Right lobe of liver (tissue), 6 donors: ENCODE measurements around the gene SLC10A1. TPM values are rescaled to one million over a fixed set of nuclear protein-coding genes. Genes with fewer than 3 reads are reported as not detected.
A peak's percentile ranks its signal among the peaks of the same experiment; 100 is the strongest.
"Not testable (repeated sequence)": the region's sequence is repeated elsewhere in the genome, so short reads cannot be mapped to it uniquely, and the experiment has no call there.

Source experiments
- ATAC-seq, 4 donors: fragments of 200-7000 bp; cut with Tn5 transposase; one replicate each; pipeline ENCODE4 v1.9.1; 2020; ENCODE audit warnings: mild to moderate bottlenecking in 4 of 4, moderate library complexity in 4 of 4
- DNase-seq, 3 donors: peaks; one replicate each; pipeline ENCODE4 v3.0.0-alpha.2; 2020
- H3K27ac ChIP-seq, 3 donors: fragments of 200-600 bp; one replicate each; pipeline ENCODE4 v1.8.0; 2022
- H3K27me3 ChIP-seq, 2 donors: fragments of 200-600 bp; one replicate each; pipeline ENCODE4 v1.8.0; 2022
- H3K36me3 ChIP-seq, 4 donors: fragments of 200-600 bp; sonication (generic) in 1 of 4; one replicate each; pipeline versions ENCODE4 v1.5.1 to v1.8.0; 2017 to 2022; ENCODE audit warnings: control low read depth in 1 of 4
- H3K4me1 ChIP-seq, 4 donors: fragments of 200-600 bp; sonication (generic) in 1 of 4; one replicate each; pipeline versions ENCODE4 v1.5.1 to v1.8.0; 2017 to 2022; ENCODE audit warnings: control low read depth in 1 of 4
- H3K4me3 ChIP-seq, 3 donors: fragments of 200-600 bp; one replicate each; pipeline ENCODE4 v1.8.0; 2022
- H3K9me3 ChIP-seq, 4 donors: fragments of 200-600 bp; sonication (generic) in 1 of 4; one replicate each; pipeline versions ENCODE4 v1.5.1 to v1.8.0; 2017 to 2022; ENCODE audit warnings: control low read depth in 1 of 4
- POLR2A ChIP-seq: fragments of 450-650 bp; IDR thresholded peaks from one replicate; pipeline ENCODE4 v1.6.1; 2017; ENCODE audit warnings: antibody characterized with exemption, mild to moderate bottlenecking
- WGBS: methylation state at CpG from one replicate; pipeline ENCODE4 v1.1.6; 2018; ENCODE audit warnings: low coverage, low lambda C conversion rate; ENCODE audit not compliant: insufficient coverage; ENCODE audit errors: missing lambda C conversion rate; 5-methylcytosine and 5-hydroxymethylcytosine counted together
- intact Hi-C, 2 donors: fragments of 100-400 bp; cut with DNase I; formaldehyde crosslinking; loops; one replicate each; pipeline versions ENCODE4 v1.11.2 to v1.14.1; 2022
- total RNA-seq, 6 experiments: library from RNA; depleted of rRNA in 2 of 6; stranded (reverse); fragments of >200 nt in 2 of 6; fragmentation: NEBNext Ultra II Directional in 3 of 6; extraction: Animal tissue kit (Norgen Biotek cat#: 25700) in 3 of 6; gene quantifications; one replicate each; pipeline versions ENCODE4 v1.1.0 to v1.2.4, GENCODE V29; 2016 to 2023
- TF ChIP-seq, protein P1 (sequence below), 4 donors: fragments of 200-600 bp in 3 of 4; fragments of 450-650 bp in 1 of 4; IDR thresholded peaks; one replicate each; pipeline versions ENCODE4 v1.5.1 to v1.8.0; 2016 to 2022; ENCODE audit warnings: antibody characterized with exemption in 4 of 4, mild to moderate bottlenecking in 2 of 4
- donor health status: DM: no; HTN: yes; CAD: no.
- donor health status: DM: no; HTN: no; CAD: no.
- donor health status: DM: no; HTN: no; CAD: no.
- donor health status: DM: no; HTN: yes; CAD: no.
- donor health status: DM: no; HTN: yes; CAD: no.

The SLC10A1 gene
- total RNA-seq, 6 experiments from 2014 or later: 61.5 to 260 (median 105) TPM

DNA sequence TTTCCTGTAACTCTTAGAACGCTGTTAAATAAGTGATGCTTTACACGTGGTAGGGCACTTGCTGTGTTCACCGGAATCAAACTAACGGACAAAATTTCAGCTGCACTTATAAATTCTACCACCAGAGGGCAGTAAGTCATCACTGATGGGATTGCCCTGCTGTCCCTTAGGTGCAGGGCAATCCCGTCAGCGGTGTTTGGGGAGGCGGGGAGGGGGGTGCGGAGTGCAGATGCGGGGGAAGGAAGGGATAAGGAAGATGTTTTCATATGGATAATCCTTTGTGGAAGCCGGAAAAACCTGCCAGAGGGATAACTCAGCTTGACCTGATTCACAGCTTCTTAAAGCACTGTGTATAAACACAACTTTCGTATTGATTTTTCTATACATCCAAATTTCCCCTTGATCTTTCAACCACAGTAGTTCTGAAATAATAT, 21.7 kb upstream of the SLC10A1 start:
- intact Hi-C loops: loop anchor here in 1 of 2 donors (5.0 kb wide), 1 partner anchor 209 kb away; no protein-coding TSS in a partner anchor
- no peak for TF ChIP-seq POLR2A
- TF ChIP-seq, protein P1, sequence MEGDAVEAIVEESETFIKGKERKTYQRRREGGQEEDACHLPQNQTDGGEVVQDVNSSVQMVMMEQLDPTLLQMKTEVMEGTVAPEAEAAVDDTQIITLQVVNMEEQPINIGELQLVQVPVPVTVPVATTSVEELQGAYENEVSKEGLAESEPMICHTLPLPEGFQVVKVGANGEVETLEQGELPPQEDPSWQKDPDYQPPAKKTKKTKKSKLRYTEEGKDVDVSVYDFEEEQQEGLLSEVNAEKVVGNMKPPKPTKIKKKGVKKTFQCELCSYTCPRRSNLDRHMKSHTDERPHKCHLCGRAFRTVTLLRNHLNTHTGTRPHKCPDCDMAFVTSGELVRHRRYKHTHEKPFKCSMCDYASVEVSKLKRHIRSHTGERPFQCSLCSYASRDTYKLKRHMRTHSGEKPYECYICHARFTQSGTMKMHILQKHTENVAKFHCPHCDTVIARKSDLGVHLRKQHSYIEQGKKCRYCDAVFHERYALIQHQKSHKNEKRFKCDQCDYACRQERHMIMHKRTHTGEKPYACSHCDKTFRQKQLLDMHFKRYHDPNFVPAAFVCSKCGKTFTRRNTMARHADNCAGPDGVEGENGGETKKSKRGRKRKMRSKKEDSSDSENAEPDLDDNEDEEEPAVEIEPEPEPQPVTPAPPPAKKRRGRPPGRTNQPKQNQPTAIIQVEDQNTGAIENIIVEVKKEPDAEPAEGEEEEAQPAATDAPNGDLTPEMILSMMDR (IDR thresholded peaks at IDR 0.05): peak; percentile 77 to 90 (median 80)
- ATAC-seq (peak; percentile 93 to 97 (median 96)), DNase-seq (no peak)
- Histone ChIP-seq H3K27ac (no peak overlapping the region), H3K4me1 (no peaks in the 10 kb centered on the region), H3K4me3 (no peak overlapping the region), H3K9me3 (no peaks in the 10 kb centered on the region), H3K36me3 (no peaks in the 10 kb centered on the region), H3K27me3 (no peaks in the 10 kb centered on the region)
- 4% methylated on average over 11 of the region's 11 CpGs for WGBS

DNA sequence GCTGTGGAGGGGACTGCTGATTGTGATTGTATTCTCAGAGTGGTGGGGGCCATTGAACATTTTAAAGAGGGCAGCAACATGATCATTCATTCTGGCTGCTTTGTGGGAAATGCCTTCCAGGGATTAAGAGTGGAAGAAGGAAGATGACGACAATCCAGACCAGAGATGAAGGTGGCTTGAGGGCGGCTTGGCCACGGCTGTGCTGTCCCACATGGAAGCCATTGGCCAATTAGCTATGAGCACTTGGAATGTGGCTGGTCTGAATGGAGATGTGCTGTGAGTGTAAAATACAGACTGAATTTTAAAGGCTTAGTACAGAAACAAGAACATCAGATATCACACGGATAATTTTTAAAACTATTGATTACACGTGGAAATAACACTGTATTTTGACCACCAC, 19.2 kb upstream of the SLC10A1 start:
- no peaks in the 10 kb centered on the region for H3K36me3 ChIP-seq
- no peak for TF ChIP-seq POLR2A
- TF ChIP-seq, protein P1 (IDR thresholded peaks at IDR 0.05): no peak
- no peak overlapping the region for H3K27ac ChIP-seq
- DNase-seq (no peak), ATAC-seq (no peak)
- H3K9me3 ChIP-seq: no peaks in the 10 kb centered on the region
- intact Hi-C loops: loop anchor here in 1 of 2 donors (5.0 kb wide), 1 partner anchor 211 kb away; no protein-coding TSS in a partner anchor
- H3K4me3 ChIP-seq: no peak overlapping the region
- peaks cover 0 to 4% (median 0%) of the 10 kb centered on the region in 4 donors for H3K4me1 ChIP-seq
- H3K27me3 ChIP-seq: no peaks in the 10 kb centered on the region
- 83% methylated on average over 5 of the region's 5 CpGs for WGBS

DNA sequence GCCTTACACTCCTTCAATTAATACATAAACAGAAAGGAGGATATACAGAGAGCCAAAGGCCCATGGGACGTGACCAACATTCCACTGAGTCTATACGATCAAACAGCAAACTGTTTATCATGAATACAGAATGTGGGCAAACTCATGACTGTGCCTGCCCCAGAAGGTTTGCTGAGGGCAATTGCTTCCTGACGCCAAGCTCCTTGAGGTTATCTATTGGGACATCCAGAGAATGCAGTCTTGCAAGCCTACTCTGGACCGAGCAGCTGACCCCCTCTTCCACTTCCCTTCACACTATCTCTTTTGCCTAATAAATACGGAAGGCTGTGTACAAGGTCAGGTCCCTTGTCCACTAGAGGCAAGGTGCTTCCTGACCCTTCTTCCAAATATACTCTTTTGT, 18.5 kb upstream of the SLC10A1 start:
- ATAC-seq (no peak), DNase-seq (no peak)
- no peaks in the 10 kb centered on the region for H3K36me3 ChIP-seq
- H3K27ac ChIP-seq: no peak overlapping the region
- intact Hi-C loops: loop anchor here in 1 of 2 donors (5.0 kb wide), 1 partner anchor 212 kb away; no protein-coding TSS in a partner anchor
- peaks cover 0 to 4% (median under 1%) of the 10 kb centered on the region in 4 donors for H3K4me1 ChIP-seq
- TF ChIP-seq, protein P1 (IDR thresholded peaks at IDR 0.05): no peak
- no peak for TF ChIP-seq POLR2A
- no peaks in the 10 kb centered on the region for H3K9me3 ChIP-seq
- H3K27me3 ChIP-seq: no peaks in the 10 kb centered on the region
- no peak overlapping the region for H3K4me3 ChIP-seq
- WGBS: 67% methylated on average over 5 of the region's 5 CpGs

DNA sequence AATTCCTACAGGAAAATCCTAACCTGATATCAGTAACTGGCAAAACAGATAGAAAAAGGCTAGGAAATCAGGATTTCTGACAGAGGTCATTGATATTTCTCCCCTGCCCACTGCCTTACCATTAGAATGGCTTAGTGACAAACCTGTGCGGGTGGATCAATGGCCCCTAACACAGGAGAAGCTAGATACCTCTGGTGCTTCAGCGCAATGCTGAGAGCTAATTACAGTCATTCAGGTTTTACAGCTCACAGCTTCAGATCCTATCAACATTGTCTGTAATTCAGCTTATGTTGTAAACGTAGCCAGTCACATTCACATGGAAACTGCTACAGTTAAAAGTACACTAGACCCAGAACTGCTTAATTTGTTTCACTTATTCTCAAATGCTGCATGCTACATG, 17.4 kb upstream of the SLC10A1 start:
- H3K27me3 ChIP-seq: no peaks in the 10 kb centered on the region
- intact Hi-C loops: no loop called here
- H3K27ac ChIP-seq: no peak overlapping the region
- no peaks in the 10 kb centered on the region for H3K9me3 ChIP-seq
- TF ChIP-seq POLR2A: no peak
- TF ChIP-seq, protein P1 (IDR thresholded peaks at IDR 0.05): no peak
- DNase-seq: no peak
- peaks cover 0 to 12% (median 5%) of the 10 kb centered on the region in 4 donors for H3K4me1 ChIP-seq
- 67% methylated on average over 2 of the region's 3 CpGs for WGBS
- no peak overlapping the region for H3K4me3 ChIP-seq
- no peaks in the 10 kb centered on the region for H3K36me3 ChIP-seq
- no peak for ATAC-seq

DNA sequence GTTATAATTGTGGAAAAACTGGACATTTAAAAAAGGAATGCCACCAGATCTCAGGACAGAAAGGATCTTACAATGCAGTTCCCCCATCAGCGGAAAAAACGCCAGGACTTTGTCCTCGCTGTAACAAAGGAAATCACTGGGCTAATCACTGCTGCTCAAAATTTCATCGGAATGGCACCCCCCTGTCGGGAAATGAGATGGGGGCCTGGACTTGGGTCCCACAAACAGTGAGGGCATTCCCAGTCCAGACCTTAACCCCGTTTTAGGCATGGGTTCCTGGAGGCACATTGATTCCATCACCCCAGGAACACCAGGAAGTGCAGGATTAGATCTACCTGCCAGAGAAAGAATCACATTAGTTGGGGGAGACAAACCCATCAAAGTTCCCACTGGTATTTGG, 16.3 kb upstream of the SLC10A1 start:
- H3K27ac ChIP-seq, H3K9me3 ChIP-seq, ATAC-seq, DNase-seq, H3K36me3 ChIP-seq, H3K4me3 ChIP-seq, H3K27me3 ChIP-seq, intact Hi-C loops: not testable (repeated sequence)
- WGBS: 85% methylated on average over 6 of the region's 6 CpGs
- H3K4me1 ChIP-seq: peaks cover 0 to 21% (median 9%) of the 10 kb centered on the region in 4 donors
